HEK293T (cell line): ENCODE results near the gene ZFC3H1.

Experiments
- BHLHE40 ChIP-seq: fragments of 450-650 bp; IDR thresholded peaks from 2 replicates; pipeline ENCODE4 v1.6.1; 2016; ENCODE audit warnings: mild to moderate bottlenecking, moderate library complexity, borderline replicate concordance
- FOXA1 ChIP-seq: fragments of 450-650 bp; IDR thresholded peaks from 2 replicates; pipeline ENCODE4 v1.6.1; 2016; ENCODE audit warnings: mild to moderate bottlenecking
- FOXK2 ChIP-seq: fragments of 450-650 bp; IDR thresholded peaks from 2 replicates; pipeline ENCODE4 v1.6.1; 2016; ENCODE audit warnings: mild to moderate bottlenecking
- FOXM1 ChIP-seq: fragments of 450-650 bp; IDR thresholded peaks from 2 replicates; pipeline ENCODE4 v1.6.1; 2017; ENCODE audit warnings: mild to moderate bottlenecking, borderline replicate concordance
- HDGF ChIP-seq: fragments of 450-650 bp; IDR thresholded peaks from 2 replicates; pipeline ENCODE4 v1.6.1; 2017; ENCODE audit warnings: antibody characterized with exemption, borderline replicate concordance
- L3MBTL2 ChIP-seq: fragments of 450-650 bp; conservative IDR thresholded peaks from 2 replicates; pipeline ENCODE4 v1.6.1; 2016; ENCODE audit warnings: mild to moderate bottlenecking
- SUZ12 ChIP-seq: fragments of 450-650 bp; IDR thresholded peaks from 2 replicates; pipeline ENCODE4 v1.6.1; 2016; ENCODE audit warnings: mild to moderate bottlenecking
- TARDBP ChIP-seq: fragments of 450-650 bp; IDR thresholded peaks from 2 replicates; pipeline ENCODE4 v1.6.1; 2016

DNA sequence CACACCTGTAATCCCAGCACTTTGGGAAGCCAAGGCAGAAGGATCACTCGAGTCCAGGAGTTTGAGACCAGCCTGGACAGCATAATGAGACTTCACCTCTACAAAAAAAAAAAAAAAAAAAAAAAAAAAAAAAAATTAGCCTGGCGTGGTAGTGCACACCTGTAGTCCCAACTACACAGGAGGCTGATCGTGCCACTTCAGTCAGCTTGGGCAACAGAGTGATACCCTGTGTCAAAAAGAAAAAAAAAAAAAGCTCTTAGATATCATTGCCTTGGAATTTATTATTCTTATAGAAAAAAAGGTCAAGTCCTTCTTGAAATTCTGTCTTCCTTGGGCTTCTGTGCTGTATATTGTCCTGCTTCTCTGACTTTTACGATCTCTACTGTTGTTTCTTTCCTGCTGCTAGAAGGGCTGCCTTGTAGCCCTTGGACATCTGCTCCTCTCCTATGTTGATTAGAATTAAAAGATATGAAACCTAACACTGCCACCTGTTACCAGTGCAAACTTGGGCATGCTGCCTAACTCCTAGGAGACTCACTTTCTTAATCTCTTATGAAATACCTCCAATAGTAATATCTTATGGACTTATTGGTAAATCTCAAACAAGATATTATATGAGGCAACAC, 28.0 kb upstream of the ZFC3H1 start:
- TF ChIP-seq FOXK2 (no peak), FOXM1 (no peak), BHLHE40 (no peak), TARDBP (no peak), FOXA1 (no peak), L3MBTL2 (no peak), HDGF (no peak), SUZ12 (no peak)
